BLaER1 treated with 17β-estradiol and CSF1 and Interleukin-3, amounts not matched to agents 10 nM and 100 nM (cell line): ENCODE data around the gene CDHR2.

Source experiments
- H3K27ac ChIP-seq, 11 experiments: shearing (Covaris generic); formaldehyde crosslinking; 2 replicates each; pipeline ENCODE4 v1.8.1; 2022
- H3K27me3 ChIP-seq, 11 experiments: shearing (Covaris generic); formaldehyde crosslinking; 2 replicates each; pipeline ENCODE4 v1.8.1; 2022
- H3K36me3 ChIP-seq, 11 experiments: shearing (Covaris generic); formaldehyde crosslinking; 2 replicates each; pipeline ENCODE4 v1.8.1; 2022
- H3K4me1 ChIP-seq, 10 experiments: shearing (Covaris generic); formaldehyde crosslinking; 2 replicates each; pipeline ENCODE4 v1.8.1; 2022
- H3K4me2 ChIP-seq, 11 experiments: shearing (Covaris generic); formaldehyde crosslinking; 2 replicates each; pipeline ENCODE4 v1.8.1; 2022
- H3K4me3 ChIP-seq, 10 experiments: shearing (Covaris generic); formaldehyde crosslinking; 2 replicates each; pipeline ENCODE4 v1.8.1; 2022
- H3K9ac ChIP-seq, 11 experiments: shearing (Covaris generic); formaldehyde crosslinking; 2 replicates each; pipeline ENCODE4 v1.8.1; 2022
- H3K9me3 ChIP-seq, 11 experiments: shearing (Covaris generic); formaldehyde crosslinking; replicated peaks in 1 of 11; 2 replicates each; pipeline ENCODE4 v1.8.1; 2022
- H4K20me1 ChIP-seq, 11 experiments: shearing (Covaris generic); formaldehyde crosslinking; 2 replicates each; pipeline ENCODE4 v1.8.1; 2022
- Cebpa-rat ChIP-seq, 11 experiments: shearing (Covaris generic); IDR thresholded peaks; 2 replicates each; pipeline ENCODE4 v1.8.1; 2022

Gene CDHR2

DNA sequence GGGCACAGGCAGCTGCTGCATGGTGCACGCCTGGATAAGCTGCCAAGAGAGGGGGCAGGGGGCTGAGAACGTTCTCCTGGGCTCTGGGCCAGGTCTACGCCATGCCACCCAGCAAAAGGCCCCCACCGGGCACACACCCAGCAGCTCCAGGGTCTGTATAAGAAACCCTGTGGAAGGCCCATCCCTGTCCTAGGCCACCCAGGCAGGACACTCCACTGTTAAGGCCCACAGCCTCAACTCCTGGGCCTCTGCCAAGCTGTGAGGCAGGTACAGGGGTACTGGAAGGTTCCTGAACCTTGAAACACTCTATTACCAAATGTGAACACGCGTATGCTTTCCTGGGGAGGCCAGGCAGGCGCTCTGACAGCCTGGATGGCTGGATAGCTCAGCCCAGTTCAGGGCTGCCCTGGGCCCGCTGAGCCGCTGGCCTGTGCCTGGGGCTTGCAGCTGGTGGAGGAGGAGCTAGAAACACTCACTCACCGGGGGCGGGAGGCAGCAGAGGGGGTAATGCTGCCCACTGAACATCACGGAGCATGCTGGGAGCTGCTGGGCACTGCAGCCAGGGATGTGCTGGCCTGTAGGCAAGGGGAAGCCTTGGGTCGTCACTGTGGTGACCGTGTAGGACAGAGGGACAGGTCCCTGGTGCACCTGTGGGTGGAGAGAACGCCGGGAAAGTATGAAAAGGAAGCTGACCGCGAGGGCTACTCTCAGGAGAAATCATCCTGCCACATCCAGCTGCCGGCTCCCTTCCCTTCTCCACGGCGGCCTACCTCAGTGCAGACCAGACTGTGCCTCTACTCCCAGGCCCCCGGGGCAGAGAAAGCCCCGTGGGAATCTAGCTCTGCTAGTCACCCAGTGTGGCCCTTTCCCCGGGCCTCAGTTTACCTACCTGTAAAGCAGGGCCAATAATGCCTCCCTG is 17.9 kb upstream of the CDHR2 start:
- Histone ChIP-seq H3K4me1 (peaks cover 67 to 91% (median 81%) of the 10 kb centered on the region in 10 experiments), H3K27ac (peak overlapping the region in 10 of 11 experiments; percentile 25 to 100 (median 98); a peak in 18 of 22 replicates)

DNA sequence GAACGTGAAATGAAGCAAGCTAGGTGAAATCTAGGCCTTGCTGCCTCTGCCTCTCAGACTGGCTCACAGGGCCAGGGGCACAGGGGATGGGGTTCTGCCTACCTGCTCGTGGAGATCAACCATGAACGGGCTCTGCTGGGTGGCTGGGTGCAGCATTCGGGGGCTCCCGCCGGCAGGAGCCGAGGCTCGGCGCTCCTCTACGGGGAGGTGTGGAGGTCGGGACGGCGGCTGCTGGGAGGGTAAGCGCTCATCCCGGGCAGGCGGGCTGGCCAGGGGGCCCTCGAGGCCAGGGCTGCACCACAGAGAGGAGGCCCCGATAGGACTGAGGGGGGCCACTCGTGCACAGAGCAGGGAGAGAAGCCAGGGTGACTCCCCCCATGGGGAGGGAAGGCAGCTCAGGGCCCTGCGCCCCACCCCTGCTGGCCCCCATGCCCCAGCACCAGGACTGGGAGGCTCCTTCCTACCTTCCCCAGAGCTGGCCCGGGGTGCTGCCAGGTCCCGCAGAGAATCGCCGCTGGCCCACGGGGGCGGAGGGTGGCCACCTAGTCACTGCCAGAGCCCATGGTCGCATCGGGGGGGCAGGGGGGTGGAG is 17.1 kb upstream of the CDHR2 start:
- no peak for TF ChIP-seq Cebpa-rat (IDR thresholded peaks at IDR 0.05)
- H3K27me3 ChIP-seq = no peaks in the 10 kb centered on the region
- H3K27ac ChIP-seq = peak overlapping the region in 10 of 11 experiments; percentile 20 to 100 (median 98); a peak in 18 of 22 replicates
- no peaks in the 10 kb centered on the region for H3K9me3 ChIP-seq
- peak overlapping the region in 8 of 10 experiments; percentile 12 to 95 (median 44); a peak in 16 of 20 replicates for H3K4me3 ChIP-seq
- peaks cover 57 to 81% (median 78%) of the 10 kb centered on the region in 11 experiments for H4K20me1 ChIP-seq
- peaks cover 28 to 61% (median 47%) of the 10 kb centered on the region in 11 experiments for H3K36me3 ChIP-seq
- H3K4me2 ChIP-seq = peak overlapping the region; percentile 96 to 100 (median 98)
- peaks cover 67 to 88% (median 81%) of the 10 kb centered on the region in 10 experiments for H3K4me1 ChIP-seq
- H3K9ac ChIP-seq = peak overlapping the region; percentile 43 to 100 (median 97); a peak in 21 of 22 replicates

More for the DNA sequence above, 17.9 kb upstream of the CDHR2 start:
- peak overlapping the region; percentile 43 to 100 (median 97); a peak in 21 of 22 replicates for H3K9ac ChIP-seq
- no peaks in the 10 kb centered on the region for H3K9me3 ChIP-seq
- peak overlapping the region; percentile 96 to 100 (median 98) for H3K4me2 ChIP-seq
- H3K27me3 ChIP-seq = no peaks in the 10 kb centered on the region
- peak overlapping the region in 9 of 10 experiments; percentile 0 to 95 (median 40); a peak in 16 of 20 replicates for H3K4me3 ChIP-seq
- H4K20me1 ChIP-seq = peaks cover 57 to 82% (median 79%) of the 10 kb centered on the region in 11 experiments
- H3K36me3 ChIP-seq = peaks cover 33 to 68% (median 53%) of the 10 kb centered on the region in 11 experiments
- no peak for TF ChIP-seq Cebpa-rat (IDR thresholded peaks at IDR 0.05)

DNA sequence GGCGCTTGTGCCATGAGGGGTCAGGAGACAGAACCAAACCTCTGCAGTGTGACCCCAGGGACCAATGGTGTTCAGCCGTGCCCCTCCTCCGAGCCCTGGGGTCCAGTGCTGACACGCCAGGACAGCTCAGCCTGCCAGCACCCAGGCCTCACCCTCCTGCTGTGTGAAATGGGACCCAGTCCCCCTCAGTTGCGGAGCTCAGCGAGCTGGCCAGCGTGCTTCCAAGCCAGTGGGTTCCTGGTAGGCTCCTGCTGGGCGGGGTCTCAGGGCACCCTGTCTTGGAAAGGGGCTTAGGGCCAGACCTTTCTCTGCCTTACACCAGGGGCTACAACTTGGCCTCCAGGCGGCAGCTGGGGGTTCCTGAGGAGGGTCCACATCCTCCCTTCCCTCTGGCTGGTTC is 16.3 kb upstream of the CDHR2 start:
- Histone ChIP-seq H3K27ac (peak overlapping the region; percentile 54 to 100 (median 100)), H3K9ac (peak overlapping the region; percentile 65 to 100 (median 99)), H3K4me2 (peak overlapping the region; percentile 96 to 100 (median 98)), H3K4me3 (peak overlapping the region; percentile 76 to 95 (median 90)), H3K36me3 (peaks cover 20 to 53% (median 39%) of the 10 kb centered on the region in 11 experiments), H3K9me3 (no peaks in the 10 kb centered on the region), H3K4me1 (peaks cover 67 to 80% (median 75%) of the 10 kb centered on the region in 10 experiments), H3K27me3 (no peaks in the 10 kb centered on the region), H4K20me1 (peaks cover 55 to 73% (median 70%) of the 10 kb centered on the region in 11 experiments)
- TF ChIP-seq Cebpa-rat (IDR thresholded peaks at IDR 0.05) = no peak

DNA sequence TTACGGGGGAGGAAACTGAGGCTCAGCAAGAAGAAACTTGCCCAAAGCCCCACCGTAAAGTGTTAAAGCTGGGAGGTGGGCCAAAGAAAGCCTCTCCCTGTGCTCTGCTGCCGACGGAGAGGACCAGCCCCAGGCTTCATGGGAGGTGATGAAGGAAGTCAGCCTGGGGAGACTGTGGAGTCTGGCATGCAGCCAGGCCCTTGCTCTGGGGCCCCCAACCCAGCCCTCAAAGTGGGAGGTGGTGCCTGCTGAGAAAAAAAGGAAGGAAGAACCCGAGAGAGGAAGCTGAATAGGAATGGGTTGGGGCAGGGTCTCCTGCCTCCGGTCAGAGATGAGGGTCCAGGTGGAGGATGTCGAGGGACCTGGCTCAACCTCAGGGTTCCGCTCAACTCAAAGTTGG is 15.8 kb upstream of the CDHR2 start:
- no peaks in the 10 kb centered on the region for H3K27me3 ChIP-seq
- H4K20me1 ChIP-seq = peaks cover 49 to 67% (median 64%) of the 10 kb centered on the region in 11 experiments
- peaks cover 14 to 47% (median 33%) of the 10 kb centered on the region in 11 experiments for H3K36me3 ChIP-seq
- no peak for TF ChIP-seq Cebpa-rat (IDR thresholded peaks at IDR 0.05)
- no peaks in the 10 kb centered on the region for H3K9me3 ChIP-seq
- peak overlapping the region; percentile 65 to 100 (median 99) for H3K9ac ChIP-seq
- H3K4me3 ChIP-seq = peak overlapping the region; percentile 76 to 95 (median 90)
- peak overlapping the region; percentile 96 to 100 (median 98) for H3K4me2 ChIP-seq
- H3K27ac ChIP-seq = peak overlapping the region; percentile 54 to 100 (median 100)
- peaks cover 71 to 78% (median 73%) of the 10 kb centered on the region in 10 experiments for H3K4me1 ChIP-seq

DNA sequence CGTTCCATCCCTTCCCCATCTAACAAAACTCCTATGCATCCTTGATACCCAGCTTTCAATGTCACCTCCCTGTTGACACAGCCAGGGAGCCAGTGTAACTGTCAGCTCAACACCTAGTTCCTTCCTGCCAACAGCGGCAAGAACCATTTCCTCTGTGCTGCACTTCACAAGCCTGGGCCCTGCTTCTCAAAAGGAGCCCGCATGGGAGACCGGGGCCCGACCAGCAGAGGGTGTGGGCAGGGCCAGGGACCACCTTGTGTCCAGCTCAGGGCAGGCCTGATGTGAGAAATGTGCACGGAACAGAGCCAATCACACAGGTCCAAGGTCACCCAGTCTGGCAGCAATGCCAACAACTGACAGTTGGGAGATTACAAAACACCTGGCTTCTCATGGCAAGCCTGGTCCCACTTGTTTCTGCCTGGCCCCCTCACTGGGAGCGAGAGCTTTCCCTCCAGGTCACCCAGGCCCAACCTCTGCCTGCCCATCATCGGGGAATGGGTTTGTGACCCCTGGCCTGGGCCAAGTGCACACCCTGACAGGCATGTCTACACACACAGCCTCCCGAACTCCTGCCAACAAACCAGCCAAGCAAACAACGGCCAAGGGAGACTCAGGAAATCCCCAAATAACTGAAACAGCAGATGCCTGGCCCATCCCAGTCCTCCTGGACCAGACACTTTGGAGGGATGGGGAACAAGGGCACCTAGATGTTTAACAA is 15.1 kb upstream of the CDHR2 start:
- Histone ChIP-seq H3K4me1 (peaks cover 71 to 78% (median 73%) of the 10 kb centered on the region in 10 experiments), H3K4me3 (peak overlapping the region; percentile 76 to 95 (median 90)), H3K9me3 (no peaks in the 10 kb centered on the region), H3K27ac (peak overlapping the region; percentile 91 to 100 (median 100)), H4K20me1 (peaks cover 43 to 60% (median 58%) of the 10 kb centered on the region in 11 experiments), H3K4me2 (peak overlapping the region; percentile 96 to 100 (median 98)), H3K36me3 (peaks cover 12 to 40% (median 26%) of the 10 kb centered on the region in 11 experiments), H3K27me3 (no peaks in the 10 kb centered on the region), H3K9ac (peak overlapping the region; percentile 94 to 100 (median 99); a peak in 21 of 22 replicates)
- peak in 1 of 11 experiments; percentile 43; a peak in 1 of 22 replicates for TF ChIP-seq Cebpa-rat (IDR thresholded peaks at IDR 0.05)

DNA sequence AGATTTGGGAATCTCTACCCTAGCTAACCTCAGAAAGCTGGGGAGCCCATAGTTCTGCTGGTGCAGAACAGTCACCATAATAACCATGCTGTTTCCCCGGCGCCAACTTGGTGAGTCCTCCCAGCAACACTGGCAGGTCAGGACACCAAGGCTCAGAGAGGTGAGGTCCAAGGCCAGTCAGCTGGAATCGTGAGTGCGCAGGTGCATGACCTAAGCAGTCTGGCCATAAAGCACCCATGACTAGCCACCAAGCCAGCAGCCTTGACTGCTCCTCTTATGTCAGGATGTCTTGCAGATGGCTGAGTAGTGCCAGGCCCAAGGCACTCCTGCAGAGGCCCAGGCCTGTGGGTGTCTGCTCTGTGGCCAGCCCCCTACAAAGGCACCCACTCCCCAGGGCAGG is 14.5 kb upstream of the CDHR2 start:
- Histone ChIP-seq H3K9me3 (no peaks in the 10 kb centered on the region), H3K4me1 (peaks cover 71 to 78% (median 73%) of the 10 kb centered on the region in 10 experiments), H3K4me3 (peak overlapping the region; percentile 76 to 95 (median 90)), H4K20me1 (peaks cover 37 to 55% (median 52%) of the 10 kb centered on the region in 11 experiments), H3K9ac (peak overlapping the region; percentile 94 to 100 (median 99); a peak in 21 of 22 replicates), H3K27ac (peak overlapping the region; percentile 91 to 100 (median 100)), H3K27me3 (no peaks in the 10 kb centered on the region), H3K4me2 (peak overlapping the region; percentile 96 to 100 (median 98)), H3K36me3 (peaks cover 12 to 34% (median 20%) of the 10 kb centered on the region in 11 experiments)
- no peak for TF ChIP-seq Cebpa-rat (IDR thresholded peaks at IDR 0.05)

DNA sequence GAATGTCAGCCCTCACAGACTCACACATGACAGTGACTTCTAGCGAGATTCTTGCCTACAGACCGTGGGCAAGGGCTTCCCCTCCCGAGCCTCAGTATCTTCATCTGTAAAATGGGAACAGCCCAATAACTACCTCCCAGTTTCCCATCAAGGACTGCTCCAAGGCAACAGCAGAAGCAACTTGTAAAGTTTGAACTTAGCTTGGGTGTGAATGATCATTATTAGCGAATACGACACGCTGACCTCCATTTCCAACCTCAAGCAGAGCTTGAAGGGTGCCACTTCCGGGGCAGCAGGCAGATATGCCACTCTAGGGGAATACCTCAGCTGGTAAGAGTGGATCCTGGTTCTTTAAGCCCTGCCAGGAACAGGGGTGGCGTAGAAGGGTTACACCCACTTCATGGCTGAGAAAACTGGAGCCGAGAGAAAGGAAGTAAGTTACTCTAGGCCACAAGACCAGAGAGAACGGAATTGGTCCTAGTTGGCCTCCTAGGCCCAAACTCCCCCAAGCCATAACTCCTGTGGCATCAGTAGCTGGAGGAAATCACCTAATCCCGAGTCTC is 14.0 kb upstream of the CDHR2 start:
- Histone ChIP-seq H3K27me3 (no peaks in the 10 kb centered on the region), H4K20me1 (peaks cover 35 to 51% (median 48%) of the 10 kb centered on the region in 11 experiments), H3K27ac (peak overlapping the region; percentile 91 to 100 (median 100)), H3K36me3 (peaks cover 12 to 32% (median 19%) of the 10 kb centered on the region in 11 experiments), H3K4me3 (peak overlapping the region; percentile 76 to 95 (median 90)), H3K9ac (peak overlapping the region; percentile 94 to 100 (median 99)), H3K9me3 (no peaks in the 10 kb centered on the region), H3K4me1 (peaks cover 72 to 80% (median 74%) of the 10 kb centered on the region in 10 experiments), H3K4me2 (peak overlapping the region; percentile 96 to 100 (median 98))
- no peak for TF ChIP-seq Cebpa-rat (IDR thresholded peaks at IDR 0.05)
